Upper lobe of left lung (tissue), 4 donors: ENCODE results near the gene ARHGAP1.

Experiments used
- EP300 ChIP-seq, 4 donors: sonication (generic); formaldehyde crosslinking; IDR thresholded peaks; one replicate each; pipeline ENCODE4 v1.5.1; 2017; ENCODE audit warnings: antibody characterized with exemption in 4 of 4, control low read depth in 2 of 4
- POLR2A ChIP-seq, 4 donors: fragments of 450-650 bp; IDR thresholded peaks; one replicate each; pipeline ENCODE4 v1.5.1; 2016 to 2017; ENCODE audit warnings: antibody characterized with exemption in 4 of 4, mild to moderate bottlenecking in 2 of 4
- POLR2AphosphoS5 ChIP-seq, 2 donors: sonication (generic); formaldehyde crosslinking; IDR thresholded peaks; one replicate each; pipeline ENCODE4 v1.5.1; 2017; ENCODE audit warnings: antibody characterized with exemption in 2 of 2
- TF ChIP-seq, protein P1 (sequence below), 6 experiments: fragments of 450-650 bp in 4 of 6; fragments of 200-600 bp in 2 of 6; sonication (generic) in 2 of 6; IDR thresholded peaks; one replicate each; pipeline ENCODE4 v1.5.1; 2016 to 2019; ENCODE audit warnings: antibody characterized with exemption in 6 of 6

DNA sequence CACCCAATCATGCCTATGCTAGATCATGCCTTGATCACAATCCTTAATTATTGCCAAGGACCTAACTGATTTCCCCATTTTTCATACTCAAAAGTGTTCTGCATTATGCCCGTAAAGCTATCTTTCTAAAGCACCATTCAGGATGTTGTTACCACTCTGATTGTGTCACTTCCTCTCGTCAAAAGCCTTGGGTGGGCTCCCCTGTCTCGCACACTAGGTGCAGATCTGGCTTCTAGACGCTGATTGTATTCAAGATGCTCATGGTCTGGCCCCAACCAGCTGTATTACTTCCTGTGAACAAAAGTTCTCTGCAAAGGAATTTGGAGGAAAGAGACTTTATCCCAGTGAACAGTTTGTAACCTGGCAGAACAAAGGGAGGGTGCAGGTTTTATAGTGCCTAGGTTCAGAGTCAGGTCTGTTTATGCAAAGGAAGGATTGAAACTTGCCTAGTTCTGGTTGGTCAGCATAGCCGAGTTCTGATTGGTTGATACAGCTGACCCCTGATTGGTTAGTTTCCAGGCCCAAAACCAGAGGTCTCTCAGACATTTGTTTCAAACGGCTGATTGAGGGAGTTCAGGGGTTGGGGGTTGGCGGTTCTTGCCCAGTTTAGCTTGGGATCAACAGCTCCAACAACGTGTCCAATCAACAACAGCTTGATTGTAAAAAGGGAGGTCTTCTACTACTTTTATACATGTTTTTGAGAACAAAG is 57.6 kb downstream of the ARHGAP1 start:
- TF ChIP-seq POLR2A (IDR thresholded peaks at IDR 0.05) (no peak), POLR2AphosphoS5 (IDR thresholded peaks at IDR 0.05) (no peak), EP300 (IDR thresholded peaks at IDR 0.05) (no peak)
- TF ChIP-seq, protein P1, sequence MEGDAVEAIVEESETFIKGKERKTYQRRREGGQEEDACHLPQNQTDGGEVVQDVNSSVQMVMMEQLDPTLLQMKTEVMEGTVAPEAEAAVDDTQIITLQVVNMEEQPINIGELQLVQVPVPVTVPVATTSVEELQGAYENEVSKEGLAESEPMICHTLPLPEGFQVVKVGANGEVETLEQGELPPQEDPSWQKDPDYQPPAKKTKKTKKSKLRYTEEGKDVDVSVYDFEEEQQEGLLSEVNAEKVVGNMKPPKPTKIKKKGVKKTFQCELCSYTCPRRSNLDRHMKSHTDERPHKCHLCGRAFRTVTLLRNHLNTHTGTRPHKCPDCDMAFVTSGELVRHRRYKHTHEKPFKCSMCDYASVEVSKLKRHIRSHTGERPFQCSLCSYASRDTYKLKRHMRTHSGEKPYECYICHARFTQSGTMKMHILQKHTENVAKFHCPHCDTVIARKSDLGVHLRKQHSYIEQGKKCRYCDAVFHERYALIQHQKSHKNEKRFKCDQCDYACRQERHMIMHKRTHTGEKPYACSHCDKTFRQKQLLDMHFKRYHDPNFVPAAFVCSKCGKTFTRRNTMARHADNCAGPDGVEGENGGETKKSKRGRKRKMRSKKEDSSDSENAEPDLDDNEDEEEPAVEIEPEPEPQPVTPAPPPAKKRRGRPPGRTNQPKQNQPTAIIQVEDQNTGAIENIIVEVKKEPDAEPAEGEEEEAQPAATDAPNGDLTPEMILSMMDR (IDR thresholded peaks at IDR 0.05): no peak
